GM13977 (cell line): ENCODE measurements around the gene SKP2.
A peak's percentile ranks its signal among the peaks of the same experiment; 100 is the strongest.

Experiments
- DNase-seq: peaks from one replicate; pipeline ENCODE4 v3.0.0; 2012; ENCODE audit warnings: low spot score
- CTCF ChIP-seq: IDR thresholded peaks from 2 replicates; pipeline ENCODE4 v1.5.1; 2012; ENCODE audit warnings: mild to moderate bottlenecking, control low read depth; ENCODE audit not compliant: insufficient read depth; ENCODE audit errors: extremely low read depth, missing control alignments
- in situ Hi-C: fragments of 300-500 bp; cut with MboI; formaldehyde crosslinking; loops from one replicate; pipeline ENCODE4 v1.12.0; 2022; ENCODE audit warnings: low sequenced_read_pairs, low pct_unique_long_range_greater_than_20kb, mixed read lengths, inconsistent platforms; ENCODE audit not compliant: unreplicated experiment

SKP2 gene

GRCh38 chr5:36168737-36169136 lies 16.8 kb downstream of the SKP2 start:
- in situ Hi-C loops: no loop called here

GRCh38 chr5:36170832-36171424 lies 19.0 kb downstream of the SKP2 start:
- in situ Hi-C loops: no loop called here
- no peak for DNase-seq
- no peak for TF ChIP-seq CTCF

More at GRCh38 chr5:36168737-36169136, 16.8 kb downstream of the SKP2 start:
- TF ChIP-seq CTCF: no peak
- no peak for DNase-seq

GRCh38 chr5:36172599-36172998 lies 20.7 kb downstream of the SKP2 start:
- TF ChIP-seq CTCF: no peak
- DNase-seq: no peak
- in situ Hi-C loops: no loop called here

GRCh38 chr5:36173426-36173825 lies 21.5 kb downstream of the SKP2 start:
- no peak for DNase-seq
- TF ChIP-seq CTCF: no peak
- in situ Hi-C loops: no loop called here

- in situ Hi-C loops: no loop called here
- no peak for DNase-seq
- TF ChIP-seq CTCF: no peak
These were observed 22.2 kb downstream of the SKP2 start for GRCh38 chr5:36174119-36174518.

- no peak for DNase-seq
- in situ Hi-C loops: no loop called here
- TF ChIP-seq CTCF: no peak
These were observed 23.1 kb downstream of the SKP2 start for GRCh38 chr5:36175043-36175442.

GRCh38 chr5:36177154-36177553 lies 25.2 kb downstream of the SKP2 start:
- DNase-seq: peak; percentile 43
- TF ChIP-seq CTCF: no peak
- in situ Hi-C loops: no loop called here
